GM23338 (cell line): ENCODE results near the gene ANKRD27. TPM values are rescaled to one million over a fixed set of nuclear protein-coding genes. Genes with fewer than 3 reads are reported as not detected.

ENCODE experiments used
- ATAC-seq: fragments of 200-7000 bp; cut with Tn5 transposase; 3 replicates; pipeline ENCODE4 v1.9.1; 2020
- DNase-seq: peaks from one replicate; pipeline ENCODE4 v3.0.0-alpha.2; 2015; ENCODE audit warnings: low spot score
- H2AFZ ChIP-seq: fragments of 200-600 bp; sonication (generic); 2 replicates; pipeline ENCODE4 v1.8.0; 2016; ENCODE audit warnings: antibody characterized with exemption, mild to moderate bottlenecking, moderate library complexity
- H3F3A ChIP-seq: fragments of 200-600 bp; sonication (generic); replicated peaks from 2 replicates; pipeline ENCODE4 v1.8.0; 2017; ENCODE audit warnings: antibody characterized with exemption, mixed run types, low read depth
- H3K27ac ChIP-seq: fragments of 200-600 bp; sonication (generic); 2 replicates; pipeline ENCODE4 v1.6.1; 2016; ENCODE audit warnings: low read depth
- H3K27me3 ChIP-seq: fragments of 200-600 bp; sonication (generic); 2 replicates; pipeline ENCODE4 v1.8.0; 2016; ENCODE audit warnings: mild to moderate bottlenecking, mixed run types, moderate library complexity; ENCODE audit not compliant: insufficient read depth
- H3K36me3 ChIP-seq: fragments of 200-600 bp; sonication (generic); 2 replicates; pipeline ENCODE4 v1.8.0; 2016; ENCODE audit warnings: mild to moderate bottlenecking; ENCODE audit not compliant: insufficient read depth
- H3K4me1 ChIP-seq: fragments of 200-600 bp; sonication (generic); 2 replicates; pipeline ENCODE4 v1.8.0; 2016; ENCODE audit warnings: mild to moderate bottlenecking, moderate library complexity; ENCODE audit not compliant: insufficient read depth
- H3K4me2 ChIP-seq: fragments of 200-600 bp; sonication (generic); 2 replicates; pipeline ENCODE4 v1.7.1; 2017; ENCODE audit warnings: mixed run types
- H3K4me3 ChIP-seq: fragments of 200-600 bp; sonication (generic); 2 replicates; pipeline ENCODE4 v1.6.1; 2016; ENCODE audit warnings: mixed run types
- H3K79me2 ChIP-seq: fragments of 200-600 bp; sonication (generic); replicated peaks from 2 replicates; pipeline ENCODE4 v1.8.0; 2017; ENCODE audit warnings: mild to moderate bottlenecking; ENCODE audit not compliant: insufficient read depth
- H3K9me2 ChIP-seq: fragments of 200-600 bp; sonication (generic); 2 replicates; pipeline ENCODE4 v1.8.0; 2017; ENCODE audit not compliant: insufficient read depth
- H4K20me1 ChIP-seq: fragments of 200-600 bp; sonication (generic); replicated peaks from 2 replicates; pipeline ENCODE4 v1.8.0; 2017; ENCODE audit warnings: mild to moderate bottlenecking; ENCODE audit not compliant: insufficient read depth
- H3K27ac Mint-ChIP-seq: 2 replicates; pipeline ENCODE4 v1.8.0; 2020; ENCODE audit warnings: inconsistent platforms, mild to moderate bottlenecking, moderate library complexity, mixed read lengths
- H3K27me3 Mint-ChIP-seq: 3 replicates; pipeline ENCODE4 v1.8.0; 2022; ENCODE audit warnings: low read depth, mild to moderate bottlenecking, moderate library complexity, mixed read lengths, inconsistent platforms; ENCODE audit not compliant: insufficient read depth, poor library complexity
- H3K36me3 Mint-ChIP-seq: 3 replicates; pipeline ENCODE4 v1.8.0; 2021; ENCODE audit warnings: low read depth, mild to moderate bottlenecking, inconsistent platforms, moderate library complexity, mixed read lengths
- H3K4me1 Mint-ChIP-seq: 3 replicates; pipeline ENCODE4 v1.8.0; 2020; ENCODE audit warnings: mild to moderate bottlenecking, inconsistent platforms, mixed read lengths
- H3K4me3 Mint-ChIP-seq: 3 replicates; pipeline ENCODE4 v1.8.0; 2021; ENCODE audit warnings: moderate library complexity, mild to moderate bottlenecking, inconsistent platforms, mixed read lengths
- H3K9me3 Mint-ChIP-seq: 3 replicates; pipeline ENCODE4 v1.8.0; 2020; ENCODE audit warnings: moderate library complexity, mild to moderate bottlenecking, inconsistent platforms, mixed read lengths
- CREB1 ChIP-seq: fragments of 250-450 bp; sonication (Bioruptor Pico); IDR thresholded peaks from 2 replicates; pipeline ENCODE4 v1.5.0; 2020; ENCODE audit warnings: low read depth, mild to moderate bottlenecking, moderate library complexity
- ETS1 ChIP-seq: IDR thresholded peaks from 2 replicates; pipeline ENCODE4 v1.6.1; 2016; ENCODE audit warnings: antibody characterized with exemption
- EZH2 ChIP-seq: fragments of 200-600 bp; sonication (generic); IDR thresholded peaks from one replicate; pipeline ENCODE4 v1.8.0; 2017; ENCODE audit warnings: antibody characterized with exemption, mild to moderate bottlenecking, low read depth; ENCODE audit not compliant: unreplicated experiment
- EZH2phosphoT487 ChIP-seq: fragments of 200-600 bp; sonication (generic); IDR thresholded peaks from one replicate; pipeline ENCODE4 v1.8.1; 2018; ENCODE audit warnings: antibody characterized with exemption; ENCODE audit not compliant: unreplicated experiment
- JUNB ChIP-seq: IDR thresholded peaks from one replicate; pipeline ENCODE4 v1.6.1; 2016; ENCODE audit warnings: antibody characterized with exemption; ENCODE audit not compliant: unreplicated experiment
- NANOG ChIP-seq: IDR thresholded peaks from 2 replicates; pipeline ENCODE4 v1.6.1; 2016; ENCODE audit warnings: antibody characterized with exemption, borderline replicate concordance
- POLR2AphosphoS5 ChIP-seq: IDR thresholded peaks from 2 replicates; pipeline ENCODE4 v1.6.1; 2016; ENCODE audit warnings: antibody characterized with exemption, low read depth
- REST ChIP-seq: IDR thresholded peaks from one replicate; pipeline ENCODE4 v1.6.1; 2018; ENCODE audit warnings: antibody characterized with exemption; ENCODE audit not compliant: unreplicated experiment
- ZNF114 ChIP-seq: fragments of 250-450 bp; sonication (Bioruptor Pico); IDR thresholded peaks from 2 replicates; pipeline ENCODE4 v1.5.0; 2020; ENCODE audit warnings: mild to moderate bottlenecking, moderate library complexity
- ZNF331 ChIP-seq: fragments of 250-450 bp; sonication (Bioruptor Pico); IDR thresholded peaks from 2 replicates; pipeline ENCODE4 v1.5.0; 2020; ENCODE audit warnings: low read depth, mild to moderate bottlenecking, moderate library complexity
- ZNF462 ChIP-seq: fragments of 250-450 bp; sonication (Bioruptor Pico); IDR thresholded peaks from 2 replicates; pipeline ENCODE4 v1.5.0; 2020; ENCODE audit warnings: mild to moderate bottlenecking, moderate library complexity
- polyA plus RNA-seq: library from polyadenylated mRNA; unstranded; fragments of >200 nt; fragmentation: Nextera tagmentation; extraction: Ambion mirVana; gene quantifications from 2 replicates; pipeline ENCODE4 v1.2.1, GENCODE V29; 2016
- total RNA-seq: library from RNA; depleted of rRNA; stranded (reverse); fragments of >200 nt; shearing (Covaris generic); gene quantifications from 2 replicates; pipeline ENCODE4 v1.2.3, GENCODE V29; 2014

Gene ANKRD27
- total and polyA plus RNA-seq, 2 experiments from 2014 or later: 16.7 to 48.7 TPM

DNA sequence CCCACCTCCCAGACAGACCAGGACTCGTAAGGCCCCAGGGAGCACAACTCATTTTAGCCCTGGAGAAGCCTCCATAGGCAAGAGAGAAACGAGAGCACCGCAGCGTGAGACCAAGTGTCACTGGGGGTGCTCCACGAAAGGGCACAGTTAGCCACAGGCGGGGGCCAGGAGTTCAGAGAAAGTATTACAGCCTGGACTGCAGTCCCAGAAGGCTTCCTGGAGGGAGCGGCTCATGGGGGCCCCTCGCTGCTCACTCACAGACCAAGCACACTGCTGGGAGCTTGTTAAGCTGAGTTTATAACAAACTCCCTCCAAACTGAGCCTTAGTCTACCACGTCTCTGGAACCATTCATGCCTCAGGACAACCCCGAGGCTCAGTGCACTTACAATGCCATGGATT is 16.5 kb downstream of the ANKRD27 start (continued):
- TF ChIP-seq REST: no peak
- TF ChIP-seq POLR2AphosphoS5: no peak
- no peak for TF ChIP-seq NANOG
- no peak for TF ChIP-seq ZNF331 (CRISPR knock-in tag)

DNA sequence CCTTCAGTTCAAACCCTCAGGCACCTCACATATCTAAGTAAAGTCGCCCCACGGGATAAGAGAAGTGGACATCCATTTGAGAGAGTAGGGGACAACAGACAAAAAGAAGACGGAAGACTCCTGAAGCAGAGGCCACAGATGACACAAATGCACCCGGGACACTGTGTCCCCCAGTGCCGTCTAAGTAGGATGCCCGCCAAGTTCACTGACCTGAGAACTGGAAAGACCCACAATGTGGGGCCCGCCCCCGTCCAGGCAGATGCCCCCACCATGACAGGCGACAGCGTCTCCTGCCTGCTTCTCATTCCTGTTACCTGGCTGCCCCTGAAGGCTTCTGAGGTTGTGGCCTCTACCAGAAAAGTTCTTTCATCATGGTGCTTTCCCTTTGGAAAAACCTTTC is 16.9 kb downstream of the ANKRD27 start:
- H3K9me2 ChIP-seq: no peaks in the 10 kb centered on the region
- H3K27me3 ChIP-seq: no peaks in the 10 kb centered on the region
- no peak for DNase-seq
- peaks cover 3% of the 10 kb centered on the region; the same call in 2 of the 3 replicates for H3K4me1 Mint-ChIP-seq
- no peak overlapping the region for H2AFZ ChIP-seq
- H3K4me1 ChIP-seq: no peaks in the 10 kb centered on the region
- peaks cover 39% of the 10 kb centered on the region for H3K79me2 ChIP-seq
- H3K4me2 ChIP-seq: no peak overlapping the region
- H4K20me1 ChIP-seq: peaks cover 13% of the 10 kb centered on the region
- H3K36me3 ChIP-seq: no peaks in the 10 kb centered on the region
- ATAC-seq: no peak
- H3K27ac ChIP-seq: no peak overlapping the region
- H3K27me3 Mint-ChIP-seq: peaks cover 5% of the 10 kb centered on the region
- no peaks in the 10 kb centered on the region for H3F3A ChIP-seq
- no peaks in the 10 kb centered on the region for H3K9me3 Mint-ChIP-seq
- peaks cover 14% of the 10 kb centered on the region; the same call in 2 of the 3 replicates for H3K36me3 Mint-ChIP-seq
- H3K27ac Mint-ChIP-seq: peak overlapping the region; percentile 36; the same call in 1 of the 2 replicates
- no peak overlapping the region for H3K4me3 ChIP-seq
- no peak overlapping the region for H3K4me3 Mint-ChIP-seq
- TF ChIP-seq CREB1 (no peak), ZNF114 (CRISPR knock-in tag) (no peak), JUNB (no peak), REST (no peak), ZNF462 (no peak), EZH2 (no peak), EZH2phosphoT487 (no peak), ETS1 (no peak), ZNF331 (CRISPR knock-in tag) (no peak), NANOG (no peak)
